ENCODE results near the gene KIAA0753.
"Not testable (repeated sequence)": the region's sequence is repeated elsewhere in the genome, so short reads cannot be mapped to it uniquely, and the experiment has no call there.

KIAA0753 gene

GRCh38 chr17:6596941-6597340 lies 43.6 kb downstream of the KIAA0753 start:
- DNase-seq (ENCODE audit: low read depth in 2 of 2), result no peak

- DNase-seq (ENCODE audit: low read depth in 2 of 2), result no peak
Observed at GRCh38 chr17:6596511-6596910, 44.0 kb downstream of the KIAA0753 start.

GRCh38 chr17:6596081-6596480 lies 44.4 kb downstream of the KIAA0753 start:
- DNase-seq (ENCODE audit: low read depth in 2 of 2), result no peak

DNA sequence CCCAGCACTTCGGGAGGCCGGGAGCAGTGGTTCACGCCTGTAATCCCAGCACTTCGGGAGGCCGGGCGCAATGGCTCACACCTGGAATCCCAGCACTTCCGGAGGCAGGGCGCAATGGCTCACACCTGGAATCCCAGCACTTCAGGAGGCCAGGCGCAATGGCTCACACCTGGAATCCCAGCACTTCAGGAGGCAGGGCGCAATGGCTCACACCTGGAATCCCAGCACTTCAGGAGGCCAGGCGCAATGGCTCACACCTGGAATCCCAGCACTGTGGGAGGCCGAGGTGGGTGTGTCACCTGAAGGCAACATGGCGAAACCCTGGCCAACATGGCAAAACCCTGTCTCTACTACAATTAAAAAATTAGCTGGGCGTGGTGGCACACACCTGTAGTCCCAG lies 47.1 kb downstream of the KIAA0753 start:
- DNase-seq (ENCODE audit: low read depth in 2 of 2), result not testable (repeated sequence)

- DNase-seq (ENCODE audit: low read depth in 2 of 2), result no peak
Observed at GRCh38 chr17:6592173-6592572, 48.3 kb downstream of the KIAA0753 start.

- DNase-seq (ENCODE audit: low read depth in 2 of 2), result no peak
Observed at GRCh38 chr17:6591599-6592158, 48.8 kb downstream of the KIAA0753 start.

GRCh38 chr17:6589266-6589946 lies 51.1 kb downstream of the KIAA0753 start:
- no peak for DNase-seq (ENCODE audit: low read depth in 2 of 2)

GRCh38 chr17:6588165-6588564 lies 52.3 kb downstream of the KIAA0753 start:
- no peak for DNase-seq (ENCODE audit: low read depth in 2 of 2)

- DNase-seq (ENCODE audit: low read depth in 2 of 2), result no peak
Observed at GRCh38 chr17:6587310-6587709, 53.2 kb downstream of the KIAA0753 start.

DNA sequence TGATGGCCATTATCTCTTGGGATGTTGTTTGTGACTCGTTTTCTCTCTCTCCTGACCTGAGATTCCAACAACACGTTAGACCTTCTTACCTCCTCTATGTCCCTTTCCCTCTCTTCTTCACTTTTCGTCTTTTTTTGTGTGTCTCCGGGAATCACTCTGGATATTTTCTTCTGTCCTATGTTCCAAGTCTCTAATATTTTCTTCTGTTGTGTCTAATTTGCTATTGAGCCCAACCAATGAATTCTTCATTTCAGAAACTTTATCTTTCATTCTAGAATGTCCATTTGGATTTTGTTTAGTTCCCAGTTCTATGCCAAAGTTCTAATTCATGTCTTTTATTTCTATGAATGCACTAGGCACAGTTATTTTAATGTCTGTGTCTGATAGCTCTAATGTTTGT lies 57.1 kb downstream of the KIAA0753 start:
- DNase-seq (ENCODE audit: low read depth in 2 of 2), result no peak

- DNase-seq (ENCODE audit: low read depth in 2 of 2), result no peak
Observed at GRCh38 chr17:6580625-6581024, 59.9 kb downstream of the KIAA0753 start.

DNA sequence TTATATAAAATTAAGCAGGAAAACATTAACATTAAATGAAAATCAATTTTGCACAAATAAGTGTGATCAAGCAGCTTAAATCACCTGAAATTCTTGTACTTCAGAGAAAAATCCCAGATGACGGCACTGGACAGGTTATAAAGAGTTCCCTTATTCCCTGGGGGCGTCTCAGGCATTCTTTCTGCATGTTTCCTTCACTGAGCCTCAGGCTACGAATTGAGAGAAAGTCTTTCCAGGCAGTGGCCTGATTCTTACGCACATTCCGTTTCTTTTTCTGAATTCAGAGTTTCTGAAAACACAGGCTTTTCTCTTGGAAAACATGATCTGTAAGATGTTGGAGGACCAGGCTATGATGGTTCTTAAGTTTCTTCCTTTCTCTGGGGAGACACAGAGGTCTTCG lies 62.0 kb downstream of the KIAA0753 start:
- no peak for DNase-seq (ENCODE audit: low read depth in 2 of 2)

DNA sequence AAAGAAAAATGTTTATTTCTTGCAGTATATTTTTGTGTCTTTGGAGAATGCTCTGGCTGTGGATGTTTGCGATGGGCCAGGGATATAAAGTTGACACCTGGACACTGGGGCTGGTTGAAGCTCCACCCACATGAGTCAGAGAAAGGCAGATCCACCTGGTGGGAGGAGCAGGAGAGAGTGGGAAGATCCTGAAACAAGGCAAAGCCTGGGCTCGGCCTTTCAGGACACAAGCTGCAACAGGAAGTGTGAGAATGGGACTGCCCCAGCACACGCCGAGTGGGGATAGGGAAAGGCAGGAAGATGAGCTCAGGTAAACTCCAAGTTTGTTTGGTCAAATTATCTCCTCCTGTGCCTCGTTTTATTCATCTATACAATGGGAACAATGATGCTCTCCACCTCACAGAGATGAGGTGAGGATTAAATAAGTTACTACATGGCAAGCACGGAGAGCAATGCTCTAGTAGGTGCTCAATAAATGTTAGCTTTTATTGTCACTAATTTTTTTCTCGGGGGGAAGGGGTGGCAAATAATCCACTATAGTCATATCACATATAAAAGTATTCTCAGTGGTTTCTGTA lies 62.7 kb downstream of the KIAA0753 start:
- no peak for DNase-seq (ENCODE audit: low read depth in 2 of 2)

GRCh38 chr17:6576038-6576785 lies 64.3 kb downstream of the KIAA0753 start:
- DNase-seq (ENCODE audit: low read depth in 2 of 2), result no peak

GRCh38 chr17:6575596-6575988 lies 64.9 kb downstream of the KIAA0753 start:
- no peak for DNase-seq (ENCODE audit: low read depth in 2 of 2)

DNA sequence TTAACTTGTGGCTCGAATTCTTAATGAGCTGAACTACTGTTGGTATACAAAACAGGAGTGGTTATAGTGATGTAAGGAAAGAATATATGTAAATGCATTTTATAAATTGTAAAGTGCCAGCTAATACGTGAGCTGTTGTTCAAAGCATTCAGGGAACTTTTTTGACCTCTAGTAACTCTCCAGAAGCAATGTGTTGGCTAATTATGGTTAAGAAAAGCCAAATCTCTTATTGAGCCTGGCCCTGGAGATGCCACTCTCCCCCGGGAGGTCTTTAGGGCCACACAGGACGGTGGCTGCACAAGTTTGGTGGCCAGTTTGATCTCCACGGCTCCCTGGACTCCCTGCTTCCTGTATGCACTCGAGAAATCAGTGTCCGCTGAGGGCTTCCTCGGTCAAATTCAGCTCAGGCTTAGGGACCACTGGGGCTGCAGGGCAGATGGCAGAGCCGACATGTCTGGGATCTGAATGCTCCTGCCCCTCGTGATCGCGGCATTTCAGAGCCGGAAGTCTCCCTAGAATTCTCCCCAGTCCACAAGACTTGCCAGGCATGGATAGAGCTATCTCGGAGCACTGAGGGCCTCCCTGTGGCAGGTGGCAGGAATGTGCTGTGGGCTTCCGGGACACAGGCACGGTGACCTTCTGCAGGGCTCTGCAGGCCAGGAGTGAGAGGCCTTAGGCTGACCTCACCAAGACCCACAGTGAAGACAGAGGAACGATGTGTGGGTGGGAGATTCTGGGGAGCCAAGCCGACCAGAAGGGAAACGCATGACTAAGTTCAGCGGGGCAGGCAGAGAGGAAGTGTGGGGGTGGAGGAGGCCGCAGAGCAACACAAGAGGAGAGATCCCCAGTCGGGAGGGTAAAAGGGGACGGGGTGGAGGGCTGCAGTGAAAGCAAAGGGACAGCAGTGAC lies 65.6 kb downstream of the KIAA0753 start:
- no peak for DNase-seq (ENCODE audit: low read depth in 2 of 2)

GRCh38 chr17:6573982-6574686 lies 66.4 kb downstream of the KIAA0753 start:
- DNase-seq (ENCODE audit: low read depth in 2 of 2), result no peak

GRCh38 chr17:6573495-6573894 lies 67.0 kb downstream of the KIAA0753 start:
- not testable (repeated sequence) for DNase-seq (ENCODE audit: low read depth in 2 of 2)

- DNase-seq (ENCODE audit: low read depth in 2 of 2), result no peak
Observed at GRCh38 chr17:6572972-6573370, 67.5 kb downstream of the KIAA0753 start.

DNA sequence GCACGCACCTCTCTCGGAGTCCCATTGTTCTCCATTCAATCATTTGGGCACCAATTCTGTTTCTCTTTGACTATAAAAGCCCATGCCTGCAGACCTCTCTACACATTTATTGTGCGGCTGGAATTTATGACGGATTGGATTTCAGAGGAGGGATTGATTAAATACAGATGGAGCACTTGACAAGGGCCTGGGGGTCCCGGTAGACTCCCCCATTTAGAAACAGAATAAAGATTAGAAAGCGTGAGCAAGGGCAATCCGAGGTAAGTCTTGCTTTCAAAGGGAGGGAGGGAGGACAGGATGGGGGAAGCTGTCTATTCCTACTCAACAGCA lies 69.1 kb downstream of the KIAA0753 start:
- no peak for DNase-seq (ENCODE audit: low read depth in 2 of 2)
